ENCODE data around the gene APOC4. TPM values are rescaled to one million over a fixed set of nuclear protein-coding genes. Genes with fewer than 3 reads are reported as not detected.

The APOC4 gene
- polyA plus RNA-seq, 1 of the 3 experiments (the other 2 are of a cell fraction) = not detected

GRCh38 chr19:44894946-44895345 lies 47.1 kb upstream of the APOC4 start:
- Histone ChIP-seq H3K27me3 (ENCODE audit: insufficient read depth) (no peaks in the 10 kb centered on the region), H4K20me1 (ENCODE audit: insufficient read depth) (no peaks in the 10 kb centered on the region), H3K4me2 (no peak overlapping the region), H3K27ac (ENCODE audit: low read depth in 2 of 2, low read length in 1 of 2) (no peak overlapping the region), H3K36me3 (replicated peaks in 1 of 2; ENCODE audit: control insufficient read depth in 1 of 2, insufficient read depth in 2 of 2, low read length in 1 of 2) (peaks cover 30 to 49% of the 10 kb centered on the region in 2 experiments), H3K4me1 (ENCODE audit: control insufficient read depth in 1 of 2, insufficient read depth in 2 of 2, low read depth in 1 of 2, low read length in 1 of 2) (peaks cover 5 to 17% of the 10 kb centered on the region in 2 experiments; a peak in 2 of 4 replicates), H3K4me3 (ENCODE audit: low read depth in 2 of 2, low read length in 1 of 2) (no peak overlapping the region), H3K9ac (no peak overlapping the region), H3K9me2 (no peaks in the 10 kb centered on the region), H3F3A (replicated peaks; ENCODE audit: insufficient read depth) (peaks cover 3% of the 10 kb centered on the region), H3K9me3 (no peaks in the 10 kb centered on the region), H3K79me2 (ENCODE audit: insufficient read depth) (peaks cover 56% of the 10 kb centered on the region), H2AFZ (ENCODE audit: low read depth) (no peak overlapping the region)
- ChIA-PET POLR2A (no interaction called here), CTCF (interaction anchor here (1.0 to 1.4 kb wide), 2 partner anchors 9 to 57 kb away, joined by 5 to 10 read pairs; no protein-coding TSS in a partner anchor)
- 73% methylated on average over 9 of the region's 9 CpGs for WGBS (ENCODE audit: low lambda C conversion rate)
- no peak for TF ChIP-seq RFX5 (IDR thresholded peaks at IDR 0.05; ENCODE audit: low read length)
- no peak for TF ChIP-seq FOSL2 (IDR thresholded peaks at IDR 0.05; ENCODE audit: borderline replicate concordance, low read depth)
- TF ChIP-seq FOXM1 (IDR thresholded peaks at IDR 0.05; ENCODE audit: low read depth) = no peak
- DNase-seq = no peak

GRCh38 chr19:44897835-44898234 lies 44.2 kb upstream of the APOC4 start:
- Histone ChIP-seq H3F3A (replicated peaks; ENCODE audit: insufficient read depth) (no peaks in the 10 kb centered on the region), H3K36me3 (replicated peaks in 1 of 2; ENCODE audit: control insufficient read depth in 1 of 2, insufficient read depth in 2 of 2, low read length in 1 of 2) (peaks cover 38 to 48% of the 10 kb centered on the region in 2 experiments), H3K79me2 (ENCODE audit: insufficient read depth) (peaks cover 37% of the 10 kb centered on the region; the same call in 1 of the 2 replicates), H3K9me2 (no peaks in the 10 kb centered on the region), H3K9ac (no peak overlapping the region), H3K9me3 (no peaks in the 10 kb centered on the region), H3K4me3 (ENCODE audit: low read depth in 2 of 2, low read length in 1 of 2) (no peak overlapping the region), H2AFZ (ENCODE audit: low read depth) (no peak overlapping the region), H3K4me1 (ENCODE audit: control insufficient read depth in 1 of 2, insufficient read depth in 2 of 2, low read depth in 1 of 2, low read length in 1 of 2) (peaks cover 0 to 2% of the 10 kb centered on the region in 2 experiments; a peak in 1 of 4 replicates), H4K20me1 (ENCODE audit: insufficient read depth) (no peaks in the 10 kb centered on the region), H3K27ac (ENCODE audit: low read depth in 2 of 2, low read length in 1 of 2) (no peak overlapping the region), H3K27me3 (ENCODE audit: insufficient read depth) (no peaks in the 10 kb centered on the region), H3K4me2 (no peak overlapping the region)
- POLR2A ChIA-PET = no interaction called here
- WGBS (ENCODE audit: low lambda C conversion rate) = 93% methylated on average over 3 of the region's 8 CpGs
- TF ChIP-seq TCF12 (IDR thresholded peaks at IDR 0.05) = no peak
- TF ChIP-seq FOSL2 (IDR thresholded peaks at IDR 0.05; ENCODE audit: borderline replicate concordance, low read depth) = no peak
- TF ChIP-seq YY1 (IDR thresholded peaks at IDR 0.05; ENCODE audit: low read depth) = no peak
- TF ChIP-seq TAF1 (IDR thresholded peaks at IDR 0.05; ENCODE audit: borderline replicate concordance, low read depth, low read length) = no peak
- TF ChIP-seq GATA2 (CRISPR knock-in tag; IDR thresholded peaks at IDR 0.05) = no peak
- TF ChIP-seq MAX (IDR thresholded peaks at IDR 0.05; ENCODE audit: low read depth) = no peak
- no peak for TF ChIP-seq ZBTB33 (IDR thresholded peaks at IDR 0.05; ENCODE audit: borderline replicate concordance, low read depth)
- TF ChIP-seq FOXM1 (IDR thresholded peaks at IDR 0.05; ENCODE audit: low read depth) = no peak
- no peak for TF ChIP-seq RAD21 (IDR thresholded peaks at IDR 0.05; ENCODE audit: low read length)
- TF ChIP-seq FOXJ3 (CRISPR knock-in tag; IDR thresholded peaks at IDR 0.05) = no peak
- no peak for TF ChIP-seq RFX5 (IDR thresholded peaks at IDR 0.05; ENCODE audit: low read length)
- no peak for TF ChIP-seq EP300 (IDR thresholded peaks at IDR 0.05; ENCODE audit: borderline replicate concordance in 1 of 2, low read depth in 1 of 2, low read length in 1 of 2)
- TF ChIP-seq PBX3 (IDR thresholded peaks at IDR 0.05) = no peak
- TF ChIP-seq RXRA (IDR thresholded peaks at IDR 0.05; ENCODE audit: borderline replicate concordance, low read depth) = no peak
- TF ChIP-seq USF1 (IDR thresholded peaks at IDR 0.05; ENCODE audit: borderline replicate concordance, low read depth) = no peak
- TF ChIP-seq IRF3 (IDR thresholded peaks at IDR 0.05; ENCODE audit: low read depth, low read length) = no peak
- CTCF ChIA-PET = no interaction called here
- DNase-seq = no peak

All from SK-N-SH (cell line).